ENCODE data around the gene TECPR1.

Gene TECPR1

GRCh38 chr7:98203964-98204605 is 47.9 kb downstream of the TECPR1 start:
- TF ChIP-seq CTCF (IDR thresholded peaks at IDR 0.05; ENCODE audit: borderline replicate concordance, control extremely low read depth, extremely low read depth, insufficient read depth, missing control alignments), result no peak
- in situ Hi-C loops (cut with MboI; ENCODE audit: low sequenced_read_pairs, unreplicated experiment), result no loop called here

GRCh38 chr7:98203261-98203963 is 48.6 kb downstream of the TECPR1 start:
- peak; percentile 83 for DNase-seq (ENCODE audit: low spot score)
- in situ Hi-C loops (cut with MboI; ENCODE audit: low sequenced_read_pairs, unreplicated experiment), result no loop called here
- no peak for TF ChIP-seq CTCF (IDR thresholded peaks at IDR 0.05; ENCODE audit: borderline replicate concordance, control extremely low read depth, extremely low read depth, insufficient read depth, missing control alignments)

More at GRCh38 chr7:98203964-98204605, 47.9 kb downstream of the TECPR1 start:
- no peak for DNase-seq (ENCODE audit: low spot score)

DNA sequence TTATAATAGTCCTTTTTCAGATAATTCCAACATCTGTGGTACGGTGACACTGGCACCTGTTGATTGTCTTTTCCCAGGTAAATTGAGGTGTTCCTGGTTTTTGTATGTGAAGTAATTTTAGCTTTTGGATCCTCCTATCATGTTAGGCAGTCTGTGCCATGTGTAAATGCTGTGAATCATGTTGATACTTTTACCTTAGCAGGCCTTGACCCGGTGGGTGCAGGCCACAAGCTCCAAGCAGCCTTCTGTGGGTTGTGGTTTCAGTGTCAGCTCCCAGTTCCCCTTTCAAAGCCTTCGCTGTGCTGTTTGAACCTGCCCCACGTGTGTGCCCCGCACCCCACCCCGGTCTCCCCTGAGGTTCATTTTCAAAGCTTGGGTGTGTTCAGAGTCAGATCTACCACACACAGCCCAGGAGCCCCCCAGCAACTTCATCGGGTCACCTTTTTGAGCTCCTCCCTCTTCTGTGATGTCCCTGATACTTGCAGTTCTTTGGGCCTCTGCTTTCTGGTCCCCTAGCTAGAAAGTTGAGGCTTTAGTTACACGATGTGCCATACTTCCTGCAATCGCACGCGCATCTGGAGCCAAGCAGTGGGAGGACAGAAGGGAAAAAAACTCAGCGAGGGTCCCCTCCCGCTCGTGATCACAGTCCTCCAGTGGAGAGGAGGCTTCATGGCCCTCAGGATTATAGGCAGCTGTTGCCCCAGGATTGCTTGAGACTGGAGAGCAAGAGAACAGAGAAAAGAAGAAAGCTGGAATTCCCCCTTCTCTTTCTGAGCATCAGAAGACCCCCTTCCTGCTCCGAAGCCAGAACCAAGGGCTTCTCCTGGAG is 49.5 kb downstream of the TECPR1 start:
- no peak for TF ChIP-seq CTCF (IDR thresholded peaks at IDR 0.05; ENCODE audit: borderline replicate concordance, control extremely low read depth, extremely low read depth, insufficient read depth, missing control alignments)
- peak; percentile 90 for DNase-seq (ENCODE audit: low spot score)
- in situ Hi-C loops (cut with MboI; ENCODE audit: low sequenced_read_pairs, unreplicated experiment), result no loop called here

- in situ Hi-C loops (cut with MboI; ENCODE audit: low sequenced_read_pairs, unreplicated experiment), result no loop called here
- no peak for TF ChIP-seq CTCF (IDR thresholded peaks at IDR 0.05; ENCODE audit: borderline replicate concordance, control extremely low read depth, extremely low read depth, insufficient read depth, missing control alignments)
- no peak for DNase-seq (ENCODE audit: low spot score)
Measured at GRCh38 chr7:98200364-98200763, 51.7 kb downstream of the TECPR1 start.

DNA sequence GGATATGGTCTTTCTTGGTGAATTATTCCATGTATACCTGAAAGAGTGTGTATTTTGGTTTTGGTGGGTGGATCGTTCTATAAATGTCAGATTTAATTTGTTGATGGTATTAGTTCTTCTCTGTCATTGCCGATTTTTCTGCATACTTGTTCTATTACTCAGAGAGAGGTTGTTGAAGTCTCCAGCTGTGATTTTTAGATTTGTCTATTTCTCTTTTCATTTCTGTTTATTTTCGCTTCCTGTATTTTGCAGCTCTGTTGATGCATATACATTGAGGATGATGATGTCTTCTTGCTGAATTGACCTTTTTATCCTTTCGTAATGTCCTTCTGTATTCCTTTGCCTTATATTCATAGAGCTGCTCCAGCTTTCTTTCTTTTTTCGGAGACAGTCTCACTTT is 52.9 kb downstream of the TECPR1 start:
- in situ Hi-C loops (cut with MboI; ENCODE audit: low sequenced_read_pairs, unreplicated experiment), result no loop called here
- DNase-seq (ENCODE audit: low spot score), result no peak
- TF ChIP-seq CTCF (IDR thresholded peaks at IDR 0.05; ENCODE audit: borderline replicate concordance, control extremely low read depth, extremely low read depth, insufficient read depth, missing control alignments), result no peak

DNA sequence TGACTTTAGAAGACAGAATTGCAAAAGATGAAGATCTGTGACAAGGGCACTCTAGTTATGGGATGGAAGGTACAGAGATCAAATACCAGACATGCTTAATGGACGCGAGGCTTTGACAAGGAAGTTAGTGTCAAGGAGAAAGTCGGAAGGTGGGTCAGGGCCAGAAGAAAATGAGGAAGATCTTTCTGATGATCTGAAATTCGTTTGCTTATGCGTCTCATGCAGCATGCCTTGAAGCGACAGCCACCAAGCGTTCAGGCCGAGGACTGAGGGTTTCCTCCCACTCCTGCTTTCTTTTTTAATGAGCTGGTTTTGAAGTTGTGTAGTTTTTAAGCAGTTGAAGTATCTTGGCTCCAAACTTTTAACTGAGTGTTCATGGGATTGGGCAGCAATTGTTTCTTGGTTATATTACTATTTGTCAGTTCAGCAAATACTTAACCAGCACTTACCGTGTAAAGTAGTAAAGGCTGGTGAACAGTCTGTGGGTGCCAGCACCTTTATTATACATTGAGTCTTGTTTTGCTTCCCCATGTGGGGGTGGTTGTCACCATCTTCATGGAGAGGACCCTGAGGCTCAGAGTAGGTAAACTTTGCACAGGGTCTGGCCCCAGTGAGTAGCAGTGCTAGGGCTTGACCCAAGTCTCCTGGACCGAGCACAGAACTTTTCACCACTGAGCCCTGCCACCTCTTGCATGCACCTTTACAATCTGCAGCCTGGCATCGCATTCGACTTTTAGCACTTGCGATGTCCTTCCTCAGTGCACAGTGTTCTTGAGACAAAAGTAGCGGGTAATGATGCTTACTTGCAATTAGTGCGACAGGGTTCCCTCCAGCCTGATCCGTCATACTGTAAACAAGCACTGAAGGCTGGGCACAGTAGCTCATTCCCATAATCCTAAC is 55.1 kb downstream of the TECPR1 start:
- in situ Hi-C loops (cut with MboI; ENCODE audit: low sequenced_read_pairs, unreplicated experiment), result no loop called here
- TF ChIP-seq CTCF (IDR thresholded peaks at IDR 0.05; ENCODE audit: borderline replicate concordance, control extremely low read depth, extremely low read depth, insufficient read depth, missing control alignments), result no peak
- DNase-seq (ENCODE audit: low spot score), result no peak

Measured in GM13976 (cell line).